NCI-H1417 (cell line): ENCODE data around the gene HECTD2.
A peak's percentile ranks its signal among the peaks of the same experiment; 100 is the strongest.
"Not testable (repeated sequence)": the region's sequence is repeated elsewhere in the genome, so short reads cannot be mapped to it uniquely, and the experiment has no call there.

Source experiments
- DNase-seq, 3 experiments: peaks; one replicate each; lab custom pipeline; 2025; lab: John Stamatoyannopoulos, UW

Gene HECTD2, protein sequence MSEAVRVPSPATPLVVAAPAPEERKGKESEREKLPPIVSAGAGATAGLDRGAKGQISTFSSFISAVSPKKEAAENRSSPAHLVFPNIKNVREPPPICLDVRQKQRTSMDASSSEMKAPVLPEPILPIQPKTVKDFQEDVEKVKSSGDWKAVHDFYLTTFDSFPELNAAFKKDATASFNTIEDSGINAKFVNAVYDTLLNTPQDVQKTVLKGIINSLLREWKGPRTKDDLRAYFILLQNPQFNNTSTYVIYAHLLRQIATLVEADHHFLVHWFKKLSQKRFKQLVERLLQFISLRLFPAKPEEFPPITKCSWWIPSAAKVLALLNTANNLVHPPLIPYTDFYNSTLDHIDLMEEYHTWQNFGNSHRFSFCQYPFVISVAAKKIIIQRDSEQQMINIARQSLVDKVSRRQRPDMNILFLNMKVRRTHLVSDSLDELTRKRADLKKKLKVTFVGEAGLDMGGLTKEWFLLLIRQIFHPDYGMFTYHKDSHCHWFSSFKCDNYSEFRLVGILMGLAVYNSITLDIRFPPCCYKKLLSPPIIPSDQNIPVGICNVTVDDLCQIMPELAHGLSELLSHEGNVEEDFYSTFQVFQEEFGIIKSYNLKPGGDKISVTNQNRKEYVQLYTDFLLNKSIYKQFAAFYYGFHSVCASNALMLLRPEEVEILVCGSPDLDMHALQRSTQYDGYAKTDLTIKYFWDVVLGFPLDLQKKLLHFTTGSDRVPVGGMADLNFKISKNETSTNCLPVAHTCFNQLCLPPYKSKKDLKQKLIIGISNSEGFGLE

DNA sequence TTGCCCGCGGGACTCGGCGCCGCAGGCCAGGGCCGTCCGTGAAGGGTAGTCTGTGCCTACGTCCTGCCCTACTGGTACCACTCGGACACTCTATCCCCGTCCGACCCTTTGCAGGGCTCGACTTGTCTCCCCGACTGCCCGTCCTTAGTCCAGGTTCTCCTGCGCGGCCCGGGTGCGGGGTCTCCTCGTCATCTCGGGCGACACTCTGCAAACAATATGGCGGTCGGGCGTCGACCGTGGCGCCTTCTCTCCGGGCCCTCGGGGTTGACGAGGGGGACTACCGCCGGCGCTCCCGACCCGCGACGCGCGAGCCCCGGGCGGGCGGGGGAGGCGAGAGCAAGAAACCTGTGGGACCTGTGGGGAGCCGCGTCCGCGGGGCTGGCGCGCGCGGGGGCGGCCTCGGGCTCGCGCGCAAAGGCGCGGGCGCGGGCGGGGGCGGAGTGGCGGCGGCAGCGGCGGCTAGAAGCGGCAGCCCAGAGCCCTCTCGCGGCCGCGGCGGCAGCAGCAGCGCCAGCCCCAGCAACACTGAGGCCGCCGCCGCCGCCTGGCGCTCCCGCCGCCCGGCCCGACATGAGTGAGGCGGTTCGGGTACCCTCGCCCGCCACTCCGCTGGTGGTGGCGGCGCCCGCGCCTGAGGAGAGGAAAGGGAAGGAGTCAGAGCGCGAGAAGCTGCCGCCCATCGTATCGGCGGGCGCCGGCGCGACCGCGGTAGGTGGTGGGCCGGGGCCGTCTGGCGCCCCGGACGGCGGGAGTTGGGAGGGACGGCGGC, at the start of gene HECTD2:
Gene HECTD2 (plus strand): TSS at position 476 of the 769 bp plus-strand sequence. CDS start 95 bp downstream, at position 571.
- peak; percentile 77 to 92 (median 87) for DNase-seq

- no peak for DNase-seq
Measured at GRCh38 chr10:91360461-91360860, 49.7 kb upstream of the HECTD2 start.

GRCh38 chr10:91365519-91365918, 44.6 kb upstream of the HECTD2 start:
- DNase-seq, result not testable (repeated sequence)

GRCh38 chr10:91366704-91367103, 43.4 kb upstream of the HECTD2 start:
- DNase-seq, result no peak

DNA sequence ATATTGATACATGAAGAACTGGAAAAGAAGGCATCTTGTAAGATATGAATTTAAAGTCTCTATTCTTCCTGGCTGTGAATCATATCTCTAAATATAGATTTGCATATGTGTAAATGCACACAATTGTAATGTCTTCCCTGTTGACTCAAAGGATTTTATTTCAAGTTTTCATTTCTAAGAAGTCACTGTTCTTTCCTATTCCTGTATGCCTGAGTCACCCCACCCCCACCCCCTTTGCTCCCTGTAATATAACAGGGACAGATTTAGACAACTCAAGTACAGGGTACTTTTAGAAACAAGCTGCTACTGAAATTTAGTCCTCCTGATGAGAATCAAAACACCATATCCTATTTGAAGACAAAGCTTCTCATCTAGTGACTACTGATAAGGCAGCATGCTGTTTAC, 43.0 kb upstream of the HECTD2 start:
- DNase-seq, result no peak

DNA sequence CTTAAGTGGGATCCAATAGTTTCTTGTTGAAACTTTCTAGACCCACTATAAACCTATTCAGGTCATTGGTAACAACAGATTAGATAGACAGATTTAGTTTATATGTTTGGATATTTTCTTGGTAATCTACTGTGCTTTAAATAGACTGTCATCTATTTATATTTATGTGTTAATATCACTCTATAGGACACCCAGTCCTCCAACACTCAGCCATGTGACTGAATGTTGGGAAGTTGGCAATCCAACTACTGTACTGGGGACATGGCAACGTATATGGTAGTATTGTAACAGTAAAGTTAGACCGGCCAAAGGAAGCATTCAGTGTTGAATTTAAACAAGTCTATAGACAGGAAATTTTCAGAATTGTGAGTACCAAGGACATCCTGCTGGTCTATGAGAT, 42.6 kb upstream of the HECTD2 start:
- DNase-seq, result no peak

DNA sequence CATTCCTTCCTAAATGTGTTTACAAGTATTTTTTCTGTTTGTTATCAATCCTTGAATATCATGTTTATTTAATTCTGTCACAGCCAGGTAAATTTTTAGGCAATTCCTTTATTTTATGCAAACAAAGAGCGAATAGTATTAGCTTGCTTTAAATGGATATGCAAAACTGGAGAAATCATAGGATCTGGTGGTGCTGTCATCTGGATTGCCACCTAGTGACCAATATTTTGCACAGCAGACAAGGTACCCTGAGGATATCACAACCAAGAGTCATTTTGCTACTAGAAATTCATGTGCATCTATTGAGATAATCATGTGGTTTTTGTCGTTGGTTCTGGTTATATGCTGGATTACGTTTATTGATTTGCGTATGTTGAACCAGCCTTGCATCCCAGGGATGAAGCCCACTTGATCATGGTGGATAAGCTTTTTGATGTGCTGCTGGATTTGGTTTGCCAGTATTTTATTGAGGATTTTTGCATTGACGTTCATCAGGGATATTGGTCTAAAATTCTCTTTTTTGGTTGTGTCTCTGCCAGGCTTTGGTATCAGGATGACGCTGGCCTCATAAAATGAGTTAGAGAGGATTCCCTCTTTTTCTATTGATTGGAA, 40.1 kb upstream of the HECTD2 start:
- DNase-seq, result peak in 1 of 3 experiments; percentile 22

GRCh38 chr10:91374052-91374451, 36.1 kb upstream of the HECTD2 start:
- no peak for DNase-seq

DNA sequence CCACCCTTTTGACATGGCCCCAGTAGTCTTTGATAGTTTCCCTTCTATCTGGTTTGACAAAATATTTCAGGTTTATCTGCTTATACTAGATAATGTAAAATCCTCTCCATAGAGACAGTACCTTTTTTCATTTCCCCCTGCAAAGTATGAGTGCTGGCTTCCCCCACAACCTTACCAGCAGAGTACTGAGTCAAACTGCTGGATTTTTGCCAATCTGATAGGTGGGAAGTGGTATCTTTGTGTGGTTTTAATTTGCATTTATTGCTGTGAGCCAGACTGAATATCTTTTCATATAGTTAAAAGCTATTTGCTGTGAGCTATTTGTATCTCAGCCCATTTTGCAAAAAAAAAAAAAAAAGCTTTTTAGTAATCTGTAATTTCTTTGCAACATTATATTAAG, 32.1 kb upstream of the HECTD2 start:
- DNase-seq, result no peak

- peak in 1 of 3 experiments; percentile 18 for DNase-seq
Measured at GRCh38 chr10:91380873-91381256, 29.3 kb upstream of the HECTD2 start.

DNA sequence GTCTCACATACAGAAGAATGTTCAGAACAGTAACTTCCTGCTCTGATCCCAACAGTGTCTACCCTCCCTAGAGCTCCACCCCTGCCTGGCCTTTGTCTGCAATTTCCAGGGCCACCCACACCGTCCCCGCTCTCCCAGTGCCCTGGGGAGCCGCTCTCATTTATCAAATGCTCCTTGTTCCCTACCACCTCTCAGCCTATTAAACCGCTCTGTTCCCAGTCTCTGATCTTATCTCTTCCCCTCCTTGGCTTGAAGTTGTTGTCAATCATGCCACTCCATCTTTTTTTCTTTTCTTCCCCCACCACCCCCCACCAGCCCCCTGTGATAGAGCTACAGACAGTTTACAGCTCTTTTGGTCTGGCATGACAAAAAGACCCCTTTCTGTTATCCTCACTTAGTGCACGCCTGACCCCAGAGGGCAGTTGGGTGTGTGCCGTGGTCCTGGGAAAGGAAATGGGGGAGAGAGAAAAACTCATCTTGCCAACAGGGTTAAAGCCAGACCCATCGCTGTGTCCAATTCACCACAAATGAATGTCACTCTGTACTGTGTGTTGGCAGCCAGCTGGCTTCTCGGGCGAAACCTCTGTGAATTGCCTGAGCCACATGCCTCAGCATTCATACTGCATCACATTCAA, 28.8 kb upstream of the HECTD2 start:
- DNase-seq, result peak in 1 of 3 experiments; percentile 18

DNA sequence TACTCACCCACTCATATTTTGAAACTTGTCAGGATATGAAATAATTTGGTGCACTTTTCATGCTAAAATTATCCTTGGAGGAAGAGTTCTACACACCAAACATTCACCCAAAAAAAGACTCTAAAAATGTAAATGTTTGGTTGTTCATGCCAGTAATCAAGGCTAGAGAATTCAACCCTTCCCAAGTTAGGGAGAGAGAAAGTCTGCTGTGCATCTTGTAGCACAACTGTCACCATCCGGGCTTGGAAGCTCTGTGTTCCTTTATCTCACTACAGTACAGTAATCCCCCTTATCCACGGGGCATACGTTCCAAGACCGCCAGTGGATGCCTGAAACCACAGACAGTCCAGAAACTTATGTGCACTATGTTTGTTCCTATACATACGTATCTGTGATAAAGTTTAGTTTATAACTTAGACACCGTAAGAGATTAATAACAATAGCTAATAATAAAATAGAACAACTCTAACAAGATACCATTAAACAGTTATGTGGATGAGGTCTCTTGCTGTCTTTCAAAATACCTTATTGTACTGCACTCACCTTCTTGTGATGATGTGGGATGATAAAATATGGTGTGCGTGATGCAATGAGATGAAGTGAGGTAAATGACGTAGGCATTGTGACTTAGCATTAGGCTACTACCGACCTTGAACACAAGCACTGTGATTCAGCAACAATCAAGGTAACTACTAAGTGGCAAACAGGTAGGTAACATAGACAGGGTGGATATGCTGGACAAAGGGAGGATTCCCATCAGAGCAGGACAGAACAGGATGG, 24.6 kb upstream of the HECTD2 start:
- no peak for DNase-seq

- peak in 2 of 3 experiments; percentile 49 to 71 for DNase-seq
Measured at GRCh38 chr10:91389636-91390512, 20.3 kb upstream of the HECTD2 start.

- DNase-seq, result not testable (repeated sequence)
Measured at GRCh38 chr10:91390513-91390825, 19.7 kb upstream of the HECTD2 start.

DNA sequence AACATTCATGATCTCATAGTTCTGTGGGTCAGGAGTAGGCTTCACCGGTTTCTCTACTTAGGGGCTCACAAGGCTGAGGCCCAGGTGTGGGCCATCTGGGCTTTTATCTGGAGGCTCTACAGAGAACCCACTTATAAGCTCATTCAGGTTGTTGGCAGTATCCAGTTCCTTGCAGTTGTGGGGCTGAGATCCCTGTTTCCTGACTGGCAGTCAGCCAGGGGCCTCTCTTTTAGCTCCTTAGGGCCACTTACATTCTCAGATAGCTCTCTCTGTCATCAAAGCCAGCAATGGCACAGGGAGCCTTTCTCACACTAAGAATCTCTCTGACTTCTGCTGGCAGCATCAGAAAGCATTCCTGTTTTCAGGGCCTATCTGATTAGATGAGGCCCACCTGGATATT, 18.2 kb upstream of the HECTD2 start:
- DNase-seq, result peak in 2 of 3 experiments; percentile 2 to 72

GRCh38 chr10:91406322-91406721, 3.8 kb upstream of the HECTD2 start:
- no peak for DNase-seq

- DNase-seq, result peak; percentile 67 to 91 (median 87)
Measured at GRCh38 chr10:91409069-91409868, 875 bp upstream of the HECTD2 start.

GRCh38 chr10:91410638-91411371, 661 bp downstream of the HECTD2 start:
- peak in 1 of 3 experiments; percentile 69 for DNase-seq
